GM23338 (cell line): ENCODE results near the gene EMCN. TPM values are rescaled to one million over a fixed set of nuclear protein-coding genes. Genes with fewer than 3 reads are reported as not detected.

ENCODE experiments used
- ATAC-seq: fragments of 200-7000 bp; cut with Tn5 transposase; 3 replicates; pipeline ENCODE4 v1.9.1; 2020
- DNase-seq: peaks from one replicate; pipeline ENCODE4 v3.0.0-alpha.2; 2015; ENCODE audit warnings: low spot score
- H2AFZ ChIP-seq: fragments of 200-600 bp; sonication (generic); 2 replicates; pipeline ENCODE4 v1.8.0; 2016; ENCODE audit warnings: antibody characterized with exemption, mild to moderate bottlenecking, moderate library complexity
- H3F3A ChIP-seq: fragments of 200-600 bp; sonication (generic); replicated peaks from 2 replicates; pipeline ENCODE4 v1.8.0; 2017; ENCODE audit warnings: antibody characterized with exemption, mixed run types, low read depth
- H3K27ac ChIP-seq: fragments of 200-600 bp; sonication (generic); 2 replicates; pipeline ENCODE4 v1.6.1; 2016; ENCODE audit warnings: low read depth
- H3K27me3 ChIP-seq: fragments of 200-600 bp; sonication (generic); 2 replicates; pipeline ENCODE4 v1.8.0; 2016; ENCODE audit warnings: mild to moderate bottlenecking, mixed run types, moderate library complexity; ENCODE audit not compliant: insufficient read depth
- H3K36me3 ChIP-seq: fragments of 200-600 bp; sonication (generic); 2 replicates; pipeline ENCODE4 v1.8.0; 2016; ENCODE audit warnings: mild to moderate bottlenecking; ENCODE audit not compliant: insufficient read depth
- H3K4me1 ChIP-seq: fragments of 200-600 bp; sonication (generic); 2 replicates; pipeline ENCODE4 v1.8.0; 2016; ENCODE audit warnings: mild to moderate bottlenecking, moderate library complexity; ENCODE audit not compliant: insufficient read depth
- H3K4me2 ChIP-seq: fragments of 200-600 bp; sonication (generic); 2 replicates; pipeline ENCODE4 v1.7.1; 2017; ENCODE audit warnings: mixed run types
- H3K4me3 ChIP-seq: fragments of 200-600 bp; sonication (generic); 2 replicates; pipeline ENCODE4 v1.6.1; 2016; ENCODE audit warnings: mixed run types
- H3K79me2 ChIP-seq: fragments of 200-600 bp; sonication (generic); replicated peaks from 2 replicates; pipeline ENCODE4 v1.8.0; 2017; ENCODE audit warnings: mild to moderate bottlenecking; ENCODE audit not compliant: insufficient read depth
- H3K9me2 ChIP-seq: fragments of 200-600 bp; sonication (generic); 2 replicates; pipeline ENCODE4 v1.8.0; 2017; ENCODE audit not compliant: insufficient read depth
- H4K20me1 ChIP-seq: fragments of 200-600 bp; sonication (generic); replicated peaks from 2 replicates; pipeline ENCODE4 v1.8.0; 2017; ENCODE audit warnings: mild to moderate bottlenecking; ENCODE audit not compliant: insufficient read depth
- H3K27ac Mint-ChIP-seq: 2 replicates; pipeline ENCODE4 v1.8.0; 2020; ENCODE audit warnings: inconsistent platforms, mild to moderate bottlenecking, moderate library complexity, mixed read lengths
- H3K27me3 Mint-ChIP-seq: 3 replicates; pipeline ENCODE4 v1.8.0; 2022; ENCODE audit warnings: low read depth, mild to moderate bottlenecking, moderate library complexity, mixed read lengths, inconsistent platforms; ENCODE audit not compliant: insufficient read depth, poor library complexity
- H3K36me3 Mint-ChIP-seq: 3 replicates; pipeline ENCODE4 v1.8.0; 2021; ENCODE audit warnings: low read depth, mild to moderate bottlenecking, inconsistent platforms, moderate library complexity, mixed read lengths
- H3K4me1 Mint-ChIP-seq: 3 replicates; pipeline ENCODE4 v1.8.0; 2020; ENCODE audit warnings: mild to moderate bottlenecking, inconsistent platforms, mixed read lengths
- H3K4me3 Mint-ChIP-seq: 3 replicates; pipeline ENCODE4 v1.8.0; 2021; ENCODE audit warnings: moderate library complexity, mild to moderate bottlenecking, inconsistent platforms, mixed read lengths
- H3K9me3 Mint-ChIP-seq: 3 replicates; pipeline ENCODE4 v1.8.0; 2020; ENCODE audit warnings: moderate library complexity, mild to moderate bottlenecking, inconsistent platforms, mixed read lengths
- CREB1 ChIP-seq: fragments of 250-450 bp; sonication (Bioruptor Pico); IDR thresholded peaks from 2 replicates; pipeline ENCODE4 v1.5.0; 2020; ENCODE audit warnings: low read depth, mild to moderate bottlenecking, moderate library complexity
- CTCF ChIP-seq, 2 experiments: fragments of 200-600 bp in 1 of 2; sonication (generic) in 1 of 2; conservative IDR thresholded peaks; 2 replicates each; pipeline versions ENCODE4 v1.5.1 to v1.6.1; 2016 to 2017; ENCODE audit warnings: antibody characterized with exemption in 2 of 2, low read depth in 2 of 2, mild to moderate bottlenecking in 2 of 2, moderate library complexity in 1 of 2
- EZH2 ChIP-seq: fragments of 200-600 bp; sonication (generic); IDR thresholded peaks from one replicate; pipeline ENCODE4 v1.8.0; 2017; ENCODE audit warnings: antibody characterized with exemption, mild to moderate bottlenecking, low read depth; ENCODE audit not compliant: unreplicated experiment
- EZH2phosphoT487 ChIP-seq: fragments of 200-600 bp; sonication (generic); IDR thresholded peaks from one replicate; pipeline ENCODE4 v1.8.1; 2018; ENCODE audit warnings: antibody characterized with exemption; ENCODE audit not compliant: unreplicated experiment
- JUNB ChIP-seq: IDR thresholded peaks from one replicate; pipeline ENCODE4 v1.6.1; 2016; ENCODE audit warnings: antibody characterized with exemption; ENCODE audit not compliant: unreplicated experiment
- NANOG ChIP-seq: IDR thresholded peaks from 2 replicates; pipeline ENCODE4 v1.6.1; 2016; ENCODE audit warnings: antibody characterized with exemption, borderline replicate concordance
- POLR2AphosphoS5 ChIP-seq: IDR thresholded peaks from 2 replicates; pipeline ENCODE4 v1.6.1; 2016; ENCODE audit warnings: antibody characterized with exemption, low read depth
- REST ChIP-seq: IDR thresholded peaks from one replicate; pipeline ENCODE4 v1.6.1; 2018; ENCODE audit warnings: antibody characterized with exemption; ENCODE audit not compliant: unreplicated experiment
- ZNF114 ChIP-seq: fragments of 250-450 bp; sonication (Bioruptor Pico); IDR thresholded peaks from 2 replicates; pipeline ENCODE4 v1.5.0; 2020; ENCODE audit warnings: mild to moderate bottlenecking, moderate library complexity
- ZNF331 ChIP-seq: fragments of 250-450 bp; sonication (Bioruptor Pico); IDR thresholded peaks from 2 replicates; pipeline ENCODE4 v1.5.0; 2020; ENCODE audit warnings: low read depth, mild to moderate bottlenecking, moderate library complexity
- ZNF462 ChIP-seq: fragments of 250-450 bp; sonication (Bioruptor Pico); IDR thresholded peaks from 2 replicates; pipeline ENCODE4 v1.5.0; 2020; ENCODE audit warnings: mild to moderate bottlenecking, moderate library complexity
- polyA plus RNA-seq: library from polyadenylated mRNA; unstranded; fragments of >200 nt; fragmentation: Nextera tagmentation; extraction: Ambion mirVana; gene quantifications from 2 replicates; pipeline ENCODE4 v1.2.1, GENCODE V29; 2016
- total RNA-seq: library from RNA; depleted of rRNA; stranded (reverse); fragments of >200 nt; shearing (Covaris generic); gene quantifications from 2 replicates; pipeline ENCODE4 v1.2.3, GENCODE V29; 2014

The EMCN gene
- total and polyA plus RNA-seq, 2 experiments from 2014 or later = not detected

- no peaks in the 10 kb centered on the region for H3K36me3 Mint-ChIP-seq
- ATAC-seq (no peak), DNase-seq (no peak)
- Histone ChIP-seq H3K36me3 (no peaks in the 10 kb centered on the region), H3K4me2 (no peak overlapping the region), H3K9me2 (no peaks in the 10 kb centered on the region), H3F3A (no peaks in the 10 kb centered on the region), H3K27me3 (no peaks in the 10 kb centered on the region), H2AFZ (no peak overlapping the region), H3K79me2 (no peaks in the 10 kb centered on the region), H3K4me3 (no peak overlapping the region), H4K20me1 (no peaks in the 10 kb centered on the region), H3K4me1 (no peaks in the 10 kb centered on the region), H3K27ac (no peak overlapping the region)
- H3K4me1 Mint-ChIP-seq = no peaks in the 10 kb centered on the region
- H3K4me3 Mint-ChIP-seq = no peak overlapping the region
- TF ChIP-seq CREB1 (CRISPR knock-in tag) = no peak
- no peak for TF ChIP-seq EZH2phosphoT487
- no peak for TF ChIP-seq ZNF331 (CRISPR knock-in tag)
- no peak for TF ChIP-seq ZNF114
- no peak for TF ChIP-seq POLR2AphosphoS5
- TF ChIP-seq NANOG = no peak
- no peak for TF ChIP-seq JUNB
- no peak for TF ChIP-seq REST
- no peak for TF ChIP-seq EZH2
- TF ChIP-seq CTCF (conservative IDR thresholded peaks at IDR 0.05; ENCODE audit: low read depth in 2 of 2) = no peak
- TF ChIP-seq ZNF462 (CRISPR knock-in tag) = no peak
- no peaks in the 10 kb centered on the region; the same call in 2 of the 3 replicates for H3K9me3 Mint-ChIP-seq
- no peaks in the 10 kb centered on the region for H3K27me3 Mint-ChIP-seq
- H3K27ac Mint-ChIP-seq = no peak overlapping the region
Measured at GRCh38 chr4:100489305-100489704, 28.5 kb downstream of the EMCN start.
